ENCODE results near the gene AKIRIN2. TPM values are rescaled to one million over a fixed set of nuclear protein-coding genes. Genes with fewer than 3 reads are reported as not detected.

The AKIRIN2 gene
- polyA plus RNA-seq, 1 of the 3 experiments (the other 2 are of a cell fraction), result 19.0 TPM

GRCh38 chr6:87661016-87661415, 41.0 kb downstream of the AKIRIN2 start:
- no peaks in the 10 kb centered on the region for H3K9me2 ChIP-seq
- no peak overlapping the region for H3K4me3 ChIP-seq (ENCODE audit: low read depth in 2 of 2, low read length in 1 of 2)
- H3K4me2 ChIP-seq, result no peak overlapping the region
- POLR2A ChIA-PET, result no interaction called here
- H3K79me2 ChIP-seq (ENCODE audit: insufficient read depth), result no peaks in the 10 kb centered on the region
- H3K9me3 ChIP-seq, result no peaks in the 10 kb centered on the region
- no peak overlapping the region for H2AFZ ChIP-seq (ENCODE audit: low read depth)
- H4K20me1 ChIP-seq (ENCODE audit: insufficient read depth), result no peaks in the 10 kb centered on the region
- H3K9ac ChIP-seq, result no peak overlapping the region
- CTCF ChIA-PET, result interaction anchor here (1.4 kb wide), 1 partner anchor 13 kb away, joined by 5 read pairs; no protein-coding TSS in a partner anchor
- no peak overlapping the region for H3K27ac ChIP-seq (ENCODE audit: low read depth in 2 of 2, low read length in 1 of 2)
- DNase-seq, result no peak
- H3K27me3 ChIP-seq (ENCODE audit: insufficient read depth), result no peaks in the 10 kb centered on the region
- H3F3A ChIP-seq (replicated peaks; ENCODE audit: insufficient read depth), result no peaks in the 10 kb centered on the region
- H3K4me1 ChIP-seq (ENCODE audit: control insufficient read depth in 1 of 2, insufficient read depth in 2 of 2, low read depth in 1 of 2, low read length in 1 of 2), result 0 out of 4 replicates have a peak, but pooled peaks cover 0 to 5% of the 10 kb centered on the region in 2 experiments
- no peak for TF ChIP-seq ZBTB33 (IDR thresholded peaks at IDR 0.05; ENCODE audit: borderline replicate concordance, low read depth)
- no peak for TF ChIP-seq TEAD4 (IDR thresholded peaks at IDR 0.05; ENCODE audit: borderline replicate concordance, insufficient read depth)
- TF ChIP-seq IRF3 (IDR thresholded peaks at IDR 0.05; ENCODE audit: low read depth, low read length), result no peak
- TF ChIP-seq, protein P1, sequence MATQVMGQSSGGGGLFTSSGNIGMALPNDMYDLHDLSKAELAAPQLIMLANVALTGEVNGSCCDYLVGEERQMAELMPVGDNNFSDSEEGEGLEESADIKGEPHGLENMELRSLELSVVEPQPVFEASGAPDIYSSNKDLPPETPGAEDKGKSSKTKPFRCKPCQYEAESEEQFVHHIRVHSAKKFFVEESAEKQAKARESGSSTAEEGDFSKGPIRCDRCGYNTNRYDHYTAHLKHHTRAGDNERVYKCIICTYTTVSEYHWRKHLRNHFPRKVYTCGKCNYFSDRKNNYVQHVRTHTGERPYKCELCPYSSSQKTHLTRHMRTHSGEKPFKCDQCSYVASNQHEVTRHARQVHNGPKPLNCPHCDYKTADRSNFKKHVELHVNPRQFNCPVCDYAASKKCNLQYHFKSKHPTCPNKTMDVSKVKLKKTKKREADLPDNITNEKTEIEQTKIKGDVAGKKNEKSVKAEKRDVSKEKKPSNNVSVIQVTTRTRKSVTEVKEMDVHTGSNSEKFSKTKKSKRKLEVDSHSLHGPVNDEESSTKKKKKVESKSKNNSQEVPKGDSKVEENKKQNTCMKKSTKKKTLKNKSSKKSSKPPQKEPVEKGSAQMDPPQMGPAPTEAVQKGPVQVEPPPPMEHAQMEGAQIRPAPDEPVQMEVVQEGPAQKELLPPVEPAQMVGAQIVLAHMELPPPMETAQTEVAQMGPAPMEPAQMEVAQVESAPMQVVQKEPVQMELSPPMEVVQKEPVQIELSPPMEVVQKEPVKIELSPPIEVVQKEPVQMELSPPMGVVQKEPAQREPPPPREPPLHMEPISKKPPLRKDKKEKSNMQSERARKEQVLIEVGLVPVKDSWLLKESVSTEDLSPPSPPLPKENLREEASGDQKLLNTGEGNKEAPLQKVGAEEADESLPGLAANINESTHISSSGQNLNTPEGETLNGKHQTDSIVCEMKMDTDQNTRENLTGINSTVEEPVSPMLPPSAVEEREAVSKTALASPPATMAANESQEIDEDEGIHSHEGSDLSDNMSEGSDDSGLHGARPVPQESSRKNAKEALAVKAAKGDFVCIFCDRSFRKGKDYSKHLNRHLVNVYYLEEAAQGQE (IDR thresholded peaks at IDR 0.05; ENCODE audit: low read depth, low read length), result no peak
- TF ChIP-seq MEF2A (IDR thresholded peaks at IDR 0.05; ENCODE audit: borderline replicate concordance, low read depth), result no peak
- no peak for TF ChIP-seq EP300 (IDR thresholded peaks at IDR 0.05; ENCODE audit: borderline replicate concordance in 1 of 2, low read depth in 1 of 2, low read length in 1 of 2)
- TF ChIP-seq EZH2phosphoT487 (IDR thresholded peaks at IDR 0.05; ENCODE audit: borderline replicate concordance, low read depth), result no peak
- no peak for TF ChIP-seq FOXJ3 (CRISPR knock-in tag; IDR thresholded peaks at IDR 0.05)
- TF ChIP-seq USF2 (IDR thresholded peaks at IDR 0.05; ENCODE audit: borderline replicate concordance, low read depth, low read length), result no peak
- WGBS (ENCODE audit: low lambda C conversion rate), result 100% methylated on average over 1 of the region's 1 CpG
- peaks cover 37 to 44% of the 10 kb centered on the region in 2 experiments for H3K36me3 ChIP-seq (replicated peaks in 1 of 2; ENCODE audit: control insufficient read depth in 1 of 2, insufficient read depth in 2 of 2, low read length in 1 of 2)

All from SK-N-SH (cell line).